ENCODE results near the gene ANO8.

GRCh38 chr19:17275441-17276175 is 59.0 kb downstream of the ANO8 start:
- TF ChIP-seq CTCF (IDR thresholded peaks at IDR 0.05), result no peak
- no peak for TF ChIP-seq EZH2 (IDR thresholded peaks at IDR 0.05; ENCODE audit: borderline replicate concordance, insufficient read depth, low read depth, low read length, poor library complexity, severe bottlenecking)

All from B cell (primary cell).